GM21381 (cell line): ENCODE results near the gene RALY.
A peak's percentile ranks its signal among the peaks of the same experiment; 100 is the strongest.
"Not testable (repeated sequence)": the region's sequence is repeated elsewhere in the genome, so short reads cannot be mapped to it uniquely, and the experiment has no call there.

ENCODE experiments used
- ATAC-seq: cut with Tn5 transposase; IDR thresholded peaks from one replicate; pipeline ENCODE4 v1.9.1; 2021; ENCODE audit warnings: mild to moderate bottlenecking, moderate library complexity; ENCODE audit not compliant: unreplicated experiment

RALY gene

GRCh38 chr20:34015401-34016335 is 22.0 kb downstream of the RALY start:
- ATAC-seq = no peak

GRCh38 chr20:34016736-34017135 is 23.0 kb downstream of the RALY start:
- no peak for ATAC-seq

GRCh38 chr20:34017610-34018009 is 23.9 kb downstream of the RALY start:
- ATAC-seq = no peak

- ATAC-seq = no peak
Observed at GRCh38 chr20:34018166-34018565, 24.5 kb downstream of the RALY start.

- peak; percentile 57 for ATAC-seq
Observed at GRCh38 chr20:34022151-34022838, 28.6 kb downstream of the RALY start.

- ATAC-seq = no peak
Observed at GRCh38 chr20:34022839-34023234, 29.1 kb downstream of the RALY start.

- no peak for ATAC-seq
Observed at GRCh38 chr20:34023937-34024722, 30.4 kb downstream of the RALY start.

GRCh38 chr20:34024723-34025351 is 31.1 kb downstream of the RALY start:
- ATAC-seq = no peak

GRCh38 chr20:34028013-34028412 is 34.3 kb downstream of the RALY start:
- ATAC-seq = not testable (repeated sequence)

GRCh38 chr20:34029415-34029814 is 35.7 kb downstream of the RALY start:
- no peak for ATAC-seq

GRCh38 chr20:34030456-34030855 is 36.7 kb downstream of the RALY start:
- no peak for ATAC-seq

- ATAC-seq = no peak
Observed at GRCh38 chr20:34033903-34034302, 40.2 kb downstream of the RALY start.

GRCh38 chr20:34037121-34037520 is 43.4 kb downstream of the RALY start:
- no peak for ATAC-seq

GRCh38 chr20:34037767-34038166 is 44.1 kb downstream of the RALY start:
- ATAC-seq = no peak

GRCh38 chr20:34040300-34040995 is 46.7 kb downstream of the RALY start:
- ATAC-seq = no peak

- ATAC-seq = no peak
Observed at GRCh38 chr20:34041226-34041625, 47.5 kb downstream of the RALY start.

- ATAC-seq = no peak
Observed at GRCh38 chr20:34042262-34042661, 48.6 kb downstream of the RALY start.

GRCh38 chr20:34043025-34043424 is 49.3 kb downstream of the RALY start:
- no peak for ATAC-seq

GRCh38 chr20:34045294-34045693 is 51.6 kb downstream of the RALY start:
- no peak for ATAC-seq
